Fibroblast of villous mesenchyme (primary cell): Measurements from ENCODE around the gene TRAF6. TPM values are rescaled to one million over a fixed set of nuclear protein-coding genes. Genes with fewer than 3 reads are reported as not detected.

Experiments used
- DNase-seq: peaks from one replicate; pipeline ENCODE4 v3.0.0-alpha.2; 2010; ENCODE audit warnings: low read depth
- H3K4me3 ChIP-seq: 2 replicates; pipeline ENCODE4 v1.5.1; 2011; ENCODE audit warnings: low read depth, mild to moderate bottlenecking, low read length
- CTCF ChIP-seq: IDR thresholded peaks from 2 replicates; pipeline ENCODE4 v1.5.1; 2012; ENCODE audit warnings: low read depth, mild to moderate bottlenecking, low read length; ENCODE audit not compliant: insufficient read depth
- total RNA-seq: library from RNA; depleted of rRNA; stranded (reverse); fragments of >200 nt; gene quantifications from 2 replicates; pipeline ENCODE4 v1.2.3, GENCODE V29; 2012

The TRAF6 gene
- total RNA-seq, 1 donor = 13.4 TPM

- H3K4me3 ChIP-seq = no peak overlapping the region
- no peak for DNase-seq
- TF ChIP-seq CTCF = no peak
These were observed 56.4 kb downstream of the TRAF6 start for GRCh38 chr11:36453678-36454077.

- no peak overlapping the region for H3K4me3 ChIP-seq
- peak; percentile 34 for DNase-seq
- TF ChIP-seq CTCF = no peak
These were observed 57.1 kb downstream of the TRAF6 start for GRCh38 chr11:36452961-36453360.

- TF ChIP-seq CTCF = no peak
- DNase-seq = peak; percentile 85
- H3K4me3 ChIP-seq = no peak overlapping the region
These were observed 57.7 kb downstream of the TRAF6 start for GRCh38 chr11:36452236-36452940.

- TF ChIP-seq CTCF = no peak
- no peak overlapping the region for H3K4me3 ChIP-seq
- no peak for DNase-seq
These were observed 58.4 kb downstream of the TRAF6 start for GRCh38 chr11:36451681-36452080.

GRCh38 chr11:36451045-36451444, 59.0 kb downstream of the TRAF6 start:
- TF ChIP-seq CTCF = no peak
- DNase-seq = no peak
- H3K4me3 ChIP-seq = no peak overlapping the region

DNA sequence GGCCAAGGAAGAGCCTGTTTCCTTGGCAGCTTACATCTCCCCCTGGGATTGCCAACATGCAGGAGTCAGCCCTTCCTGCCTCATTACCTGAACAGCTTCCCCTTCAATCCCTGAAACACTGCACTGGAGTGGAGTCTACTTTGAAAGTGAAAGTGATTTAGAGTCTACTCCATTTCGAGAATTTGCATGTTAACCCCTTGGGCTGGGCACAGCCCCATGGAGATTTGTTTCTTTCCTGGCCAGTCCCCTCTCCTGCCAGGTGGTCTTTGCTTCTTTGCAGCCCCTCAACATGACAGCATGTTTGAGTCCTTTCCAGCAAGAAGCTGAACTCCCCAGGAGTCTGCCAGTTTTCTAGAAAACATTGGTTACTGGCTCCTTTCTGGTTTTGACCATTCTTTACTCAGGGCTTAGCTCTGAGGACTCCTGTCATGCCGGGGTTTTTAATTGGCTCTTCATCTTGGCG, 59.9 kb downstream of the TRAF6 start:
- no peak overlapping the region for H3K4me3 ChIP-seq
- DNase-seq = peak; percentile 33
- no peak for TF ChIP-seq CTCF
